Activated T-helper 2 cell treated with anti-CD3 and anti-CD28 coated beads, Interferon-gamma antibody, Interleukin-2, Interleukin-4, amounts not matched to agents 10 μg/mL and 5 μg/mL and 100 μg/mL, durations not matched to agents 14 hours and 24 hours and 36 hours (primary cell): Measurements from ENCODE around the gene UBE2J2. TPM values are rescaled to one million over a fixed set of nuclear protein-coding genes. Genes with fewer than 3 reads are reported as not detected.
A peak's percentile ranks its signal among the peaks of the same experiment; 100 is the strongest.

Experiments
- DNase-seq: peaks from one replicate; pipeline ENCODE4 v3.0.0; 2021; ENCODE audit warnings: low spot score
- H3K27ac Mint-ChIP-seq: one replicate; pipeline ENCODE4 v1.8.0; 2021; ENCODE audit warnings: mixed read lengths
- H3K27me3 Mint-ChIP-seq: one replicate; pipeline ENCODE4 v1.8.0; 2021; ENCODE audit warnings: low read depth, mixed read lengths
- H3K36me3 Mint-ChIP-seq: one replicate; pipeline ENCODE4 v1.8.0; 2021; ENCODE audit warnings: low read depth, mixed read lengths
- H3K4me1 Mint-ChIP-seq: one replicate; pipeline ENCODE4 v1.8.0; 2021; ENCODE audit warnings: low read depth, mixed read lengths
- H3K4me3 Mint-ChIP-seq: one replicate; pipeline ENCODE4 v1.8.0; 2021; ENCODE audit warnings: low read depth, mild to moderate bottlenecking, moderate library complexity, mixed read lengths
- H3K9me3 Mint-ChIP-seq: one replicate; pipeline ENCODE4 v1.8.0; 2021; ENCODE audit warnings: mixed read lengths
- intact Hi-C: fragments of 100-400 bp; cut with micrococcal nuclease; formaldehyde crosslinking; loops from one replicate; pipeline ENCODE4 v1.15.1; 2023
- total RNA-seq: library from RNA; stranded (reverse); gene quantifications from 2 replicates; pipeline ENCODE4 v1.2.3, GENCODE V29; 2022

The UBE2J2 gene
- total RNA-seq, 1 donor from 2014 or later = 81.0 TPM

DNA sequence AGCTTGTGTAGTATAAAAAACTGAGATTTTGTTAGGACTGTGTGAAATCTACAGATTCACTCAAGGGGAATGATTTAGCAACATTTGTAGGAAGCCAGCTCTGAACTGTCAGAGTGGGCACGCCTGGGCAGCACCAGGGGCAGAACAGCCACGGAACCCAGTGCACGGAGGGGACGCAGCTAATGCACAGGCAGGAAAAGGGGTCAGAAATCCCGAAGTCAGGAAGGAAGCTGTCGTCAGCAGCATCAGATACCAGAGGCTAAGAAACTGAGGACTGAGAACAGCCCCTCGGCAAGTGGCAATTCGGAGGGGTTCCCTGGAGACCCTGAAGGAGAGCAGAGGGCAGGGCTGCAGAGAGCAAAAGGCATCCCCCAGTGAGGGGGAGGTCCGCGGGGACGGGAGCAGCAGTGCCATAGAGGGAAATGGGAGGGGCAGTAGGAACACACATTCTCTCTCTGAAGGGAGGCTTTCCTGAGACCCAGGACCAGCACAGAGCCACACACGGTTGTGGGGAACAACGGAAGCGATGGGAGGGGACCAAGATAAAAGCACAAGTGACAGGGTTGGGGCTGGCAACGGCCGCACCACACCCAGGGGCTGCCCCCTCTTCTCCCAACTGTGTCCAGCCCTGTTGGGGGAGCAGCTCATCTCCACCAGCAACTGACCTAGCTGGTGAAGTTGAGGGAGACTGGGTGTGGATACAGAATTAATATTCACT, 12.7 kb downstream of the UBE2J2 start:
- no peaks in the 10 kb centered on the region for H3K27me3 Mint-ChIP-seq
- peaks cover 59% of the 10 kb centered on the region for H3K36me3 Mint-ChIP-seq
- intact Hi-C loops = no loop called here
- H3K27ac Mint-ChIP-seq = peak overlapping the region; percentile 28
- H3K4me1 Mint-ChIP-seq = peaks cover 1% of the 10 kb centered on the region
- no peak overlapping the region for H3K4me3 Mint-ChIP-seq
- H3K9me3 Mint-ChIP-seq = no peaks in the 10 kb centered on the region
- no peak for DNase-seq

DNA sequence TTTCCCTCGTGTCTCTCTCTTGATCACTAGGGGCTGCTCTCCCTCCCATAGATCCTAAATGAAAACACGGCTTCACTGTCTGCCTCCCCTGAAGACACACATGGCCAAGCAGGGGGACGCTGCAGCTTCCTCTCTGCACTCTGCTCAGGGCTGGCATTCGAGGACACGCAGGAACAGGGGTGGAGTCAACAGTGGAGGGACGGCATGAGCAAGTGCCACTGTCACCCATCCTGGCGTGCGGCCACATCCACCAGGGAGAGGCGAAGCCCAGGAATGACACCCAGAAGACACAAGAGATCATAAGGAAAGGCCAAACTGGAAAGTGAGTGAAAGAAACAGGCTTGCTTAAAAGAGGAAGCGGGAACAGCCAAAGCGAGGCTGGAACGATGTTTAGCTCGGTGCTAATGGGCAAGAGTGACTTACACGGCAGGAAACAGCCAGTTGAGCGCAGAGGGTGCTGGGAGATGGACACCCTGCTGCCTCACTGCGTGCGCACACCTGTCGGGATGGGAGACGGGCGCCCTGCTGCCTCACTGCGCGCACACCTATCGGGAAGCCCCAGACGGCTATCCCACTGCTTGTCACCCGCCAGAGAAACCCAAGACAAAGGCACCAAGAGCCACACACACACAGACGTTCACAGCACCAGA, 13.6 kb downstream of the UBE2J2 start:
- Mint-ChIP-seq H3K27ac (peak overlapping the region; percentile 8), H3K4me3 (no peak overlapping the region), H3K36me3 (peaks cover 57% of the 10 kb centered on the region), H3K27me3 (no peaks in the 10 kb centered on the region), H3K4me1 (peaks cover 1% of the 10 kb centered on the region), H3K9me3 (no peaks in the 10 kb centered on the region)
- intact Hi-C loops = no loop called here
- no peak for DNase-seq

DNA sequence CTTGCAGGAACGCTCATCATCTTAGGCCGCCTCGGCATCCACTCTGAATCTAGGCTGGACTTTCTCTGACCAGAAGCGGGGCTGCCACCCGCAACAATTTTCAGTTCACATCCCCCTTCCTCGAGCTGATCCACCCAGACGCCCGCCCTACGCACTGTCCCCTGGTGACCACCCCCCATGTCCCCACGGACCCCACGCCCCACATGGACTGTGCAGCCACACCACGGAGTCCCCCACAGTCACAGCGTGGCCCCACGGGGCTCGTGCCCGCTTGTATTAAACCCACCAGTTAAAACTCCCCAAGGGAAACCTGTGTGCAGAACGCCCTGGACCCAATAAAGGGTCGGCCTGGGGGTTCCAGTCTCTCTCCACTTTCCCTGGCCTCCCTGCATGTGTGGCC, 14.1 kb downstream of the UBE2J2 start:
- H3K27ac Mint-ChIP-seq = no peak overlapping the region
- no peak overlapping the region for H3K4me3 Mint-ChIP-seq
- no peaks in the 10 kb centered on the region for H3K27me3 Mint-ChIP-seq
- DNase-seq = no peak
- peaks cover 1% of the 10 kb centered on the region for H3K4me1 Mint-ChIP-seq
- intact Hi-C loops = no loop called here
- H3K36me3 Mint-ChIP-seq = peaks cover 57% of the 10 kb centered on the region
- H3K9me3 Mint-ChIP-seq = no peaks in the 10 kb centered on the region

DNA sequence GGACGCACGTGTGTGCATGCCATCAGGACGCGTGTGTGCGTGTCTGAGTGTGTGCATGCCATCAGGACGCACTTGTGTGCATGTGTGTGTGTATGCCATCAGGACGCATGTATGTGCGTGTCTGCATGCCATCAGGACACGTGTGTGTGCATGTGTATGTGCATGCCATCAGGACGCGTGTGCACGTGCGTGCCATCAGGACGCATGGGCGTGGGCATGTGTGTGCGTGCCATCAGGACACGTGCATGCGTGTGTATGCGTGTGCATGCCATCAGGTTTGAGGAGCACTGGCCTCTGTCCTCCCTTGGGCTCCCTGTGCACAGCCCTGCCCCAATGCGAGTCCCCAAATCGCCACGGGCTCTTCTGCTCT, 14.6 kb downstream of the UBE2J2 start:
- Mint-ChIP-seq H3K9me3 (no peaks in the 10 kb centered on the region), H3K27me3 (no peaks in the 10 kb centered on the region), H3K4me3 (no peak overlapping the region), H3K27ac (no peak overlapping the region), H3K36me3 (peaks cover 55% of the 10 kb centered on the region), H3K4me1 (peaks cover 1% of the 10 kb centered on the region)
- intact Hi-C loops = no loop called here
- no peak for DNase-seq

DNA sequence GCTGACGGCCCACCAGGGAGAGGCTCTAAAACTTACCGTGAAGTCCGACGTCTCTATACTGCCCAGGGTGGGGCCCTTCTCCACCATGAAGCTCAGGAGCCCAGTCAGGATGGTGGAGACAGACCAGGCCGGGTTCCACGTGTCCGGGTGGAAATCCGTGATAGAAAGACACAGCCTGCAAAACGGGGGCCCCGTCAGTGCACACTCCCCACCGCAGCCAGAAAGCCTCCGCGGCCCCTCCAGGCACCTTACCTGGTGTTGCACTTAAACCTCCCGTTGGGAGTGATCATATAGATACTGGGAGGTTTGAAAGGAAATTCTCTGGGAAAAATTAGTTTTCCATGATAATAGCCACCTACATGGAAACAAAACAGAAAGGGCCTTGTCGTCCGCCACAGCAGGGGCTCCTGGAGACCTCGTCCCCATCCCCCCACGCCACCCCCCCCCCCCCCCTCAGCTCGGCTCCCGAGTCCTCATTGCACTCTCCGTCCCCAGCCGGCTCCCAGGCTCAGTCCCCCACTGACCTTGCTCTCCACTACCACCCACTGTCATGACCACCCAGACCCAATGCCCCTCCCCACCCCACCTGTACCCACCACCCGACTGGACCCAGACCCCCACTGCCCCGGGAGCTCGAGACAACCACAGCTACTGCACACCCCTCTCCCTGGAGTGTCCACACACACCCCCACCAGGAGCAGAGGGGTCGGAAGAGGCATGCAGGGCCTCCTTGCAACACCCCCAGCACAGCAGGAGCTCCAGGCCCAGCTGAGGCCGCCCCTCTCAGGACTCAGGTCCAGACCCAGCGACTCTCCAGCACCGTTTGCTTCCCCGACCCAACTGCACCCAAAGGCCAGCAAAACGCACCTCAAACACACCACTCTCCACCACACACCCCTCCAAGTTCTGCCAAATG, 16.4 kb downstream of the UBE2J2 start:
- H3K27me3 Mint-ChIP-seq = no peaks in the 10 kb centered on the region
- DNase-seq = no peak
- H3K4me1 Mint-ChIP-seq = peaks cover 1% of the 10 kb centered on the region
- H3K4me3 Mint-ChIP-seq = no peak overlapping the region
- peaks cover 59% of the 10 kb centered on the region for H3K36me3 Mint-ChIP-seq
- intact Hi-C loops = no loop called here
- no peaks in the 10 kb centered on the region for H3K9me3 Mint-ChIP-seq
- no peak overlapping the region for H3K27ac Mint-ChIP-seq

DNA sequence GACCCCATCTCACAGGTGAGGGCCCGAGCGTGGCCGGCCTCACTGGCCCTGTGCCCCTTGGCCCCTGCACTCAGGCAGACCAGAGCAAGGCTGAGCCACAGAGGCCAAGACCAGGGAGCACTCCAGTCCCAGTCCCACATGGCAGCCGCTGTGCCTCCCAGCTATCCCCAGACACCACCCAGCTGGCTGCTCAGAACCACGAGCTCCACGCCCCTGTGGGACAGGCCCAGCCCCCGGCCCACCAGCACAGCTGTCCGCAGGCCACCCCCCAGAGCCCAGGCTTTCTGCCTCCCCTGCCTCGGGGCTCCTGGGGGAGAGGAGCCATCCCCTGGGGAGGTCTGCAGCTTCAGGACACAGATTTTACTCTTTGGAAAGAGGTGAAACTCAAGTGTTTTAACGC, 18.0 kb downstream of the UBE2J2 start:
- intact Hi-C loops = no loop called here
- DNase-seq = no peak
- no peak overlapping the region for H3K27ac Mint-ChIP-seq
- H3K36me3 Mint-ChIP-seq = peaks cover 53% of the 10 kb centered on the region
- H3K4me3 Mint-ChIP-seq = no peak overlapping the region
- no peaks in the 10 kb centered on the region for H3K9me3 Mint-ChIP-seq
- peaks cover 3% of the 10 kb centered on the region for H3K4me1 Mint-ChIP-seq
- H3K27me3 Mint-ChIP-seq = no peaks in the 10 kb centered on the region

DNA sequence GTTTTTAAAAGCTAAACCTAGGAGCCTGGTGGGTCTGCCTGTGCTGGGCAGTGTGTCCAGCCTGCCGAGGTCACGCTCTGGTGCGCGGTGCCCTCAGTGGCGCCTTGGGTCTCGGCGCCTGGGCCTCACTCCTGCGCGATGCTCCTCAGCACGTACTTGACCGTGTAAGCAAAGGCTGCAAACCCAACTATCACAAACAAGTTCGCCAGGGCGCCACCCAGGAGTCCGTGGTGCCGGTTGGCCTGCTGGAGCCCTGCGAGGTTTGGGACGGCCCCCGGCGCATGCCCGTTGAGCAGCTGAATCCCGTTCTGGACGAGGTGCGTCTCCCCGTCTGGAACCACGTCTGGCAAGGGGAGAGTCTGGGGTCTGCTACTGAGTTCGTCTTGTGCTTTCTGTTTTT, 18.6 kb downstream of the UBE2J2 start:
- Mint-ChIP-seq H3K27ac (no peak overlapping the region), H3K36me3 (peaks cover 48% of the 10 kb centered on the region), H3K4me3 (no peak overlapping the region), H3K4me1 (peaks cover 4% of the 10 kb centered on the region), H3K9me3 (no peaks in the 10 kb centered on the region), H3K27me3 (no peaks in the 10 kb centered on the region)
- intact Hi-C loops = no loop called here
- no peak for DNase-seq

DNA sequence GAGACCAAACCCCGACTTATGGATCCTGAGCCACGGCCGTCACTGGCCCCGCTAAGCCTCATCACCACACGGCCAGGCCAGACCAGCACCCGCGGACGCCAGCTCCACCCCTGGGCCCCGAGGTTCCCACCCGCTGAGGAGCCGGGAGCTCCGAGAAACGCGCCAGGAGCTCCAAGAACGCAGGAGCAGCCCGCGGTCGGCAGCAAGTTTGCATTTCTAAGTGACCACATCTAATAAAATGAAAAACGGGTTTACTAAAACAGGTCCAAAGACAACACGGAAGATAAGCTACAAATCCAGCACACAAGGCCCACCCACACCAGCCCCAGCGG, 19.0 kb downstream of the UBE2J2 start:
- intact Hi-C loops = loop anchor here (5.0 kb wide), 1 partner anchor 132 kb away; no protein-coding TSS in a partner anchor
- Mint-ChIP-seq H3K36me3 (peaks cover 44% of the 10 kb centered on the region), H3K4me1 (peaks cover 4% of the 10 kb centered on the region), H3K9me3 (no peaks in the 10 kb centered on the region), H3K4me3 (no peak overlapping the region), H3K27ac (no peak overlapping the region), H3K27me3 (no peaks in the 10 kb centered on the region)
- DNase-seq = no peak

DNA sequence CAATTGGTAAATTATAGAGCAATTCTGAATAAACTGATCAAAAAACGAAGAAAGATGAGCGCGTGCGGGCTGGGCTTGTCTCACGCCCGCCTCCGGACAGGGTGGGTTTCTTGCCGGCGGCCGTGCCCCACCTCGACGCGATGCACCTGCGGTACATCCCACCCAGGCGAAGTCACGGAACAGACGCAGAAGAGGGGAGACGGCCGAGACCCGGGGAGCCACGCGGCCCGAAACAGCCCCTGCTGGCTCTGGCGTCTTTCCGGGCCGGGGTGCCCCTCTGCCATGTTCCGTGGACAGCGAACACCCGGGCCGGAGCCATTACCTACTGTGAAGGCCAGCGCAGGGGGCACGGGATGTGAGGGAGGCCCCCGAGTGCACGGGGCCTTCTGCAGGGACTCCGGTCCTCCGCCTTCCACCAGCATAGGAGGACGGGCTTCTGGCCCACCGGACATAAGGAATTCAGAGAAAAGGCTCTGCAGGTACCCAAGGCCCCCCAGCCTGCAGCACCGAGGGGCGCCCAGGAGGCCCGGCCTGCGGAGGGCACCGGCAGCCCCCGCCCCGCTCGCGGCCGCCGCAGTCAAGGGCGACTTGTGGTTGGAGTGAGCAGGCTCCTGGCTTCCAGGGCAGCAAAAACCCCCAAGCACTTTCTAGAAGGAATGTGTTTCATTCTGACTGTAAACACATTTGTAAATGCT, 19.5 kb downstream of the UBE2J2 start:
- Mint-ChIP-seq H3K9me3 (no peaks in the 10 kb centered on the region), H3K4me3 (no peak overlapping the region), H3K36me3 (peaks cover 39% of the 10 kb centered on the region), H3K27ac (no peak overlapping the region), H3K4me1 (peaks cover 4% of the 10 kb centered on the region), H3K27me3 (no peaks in the 10 kb centered on the region)
- no peak for DNase-seq
- intact Hi-C loops = loop anchor here (5.0 kb wide), 1 partner anchor 132 kb away; no protein-coding TSS in a partner anchor

DNA sequence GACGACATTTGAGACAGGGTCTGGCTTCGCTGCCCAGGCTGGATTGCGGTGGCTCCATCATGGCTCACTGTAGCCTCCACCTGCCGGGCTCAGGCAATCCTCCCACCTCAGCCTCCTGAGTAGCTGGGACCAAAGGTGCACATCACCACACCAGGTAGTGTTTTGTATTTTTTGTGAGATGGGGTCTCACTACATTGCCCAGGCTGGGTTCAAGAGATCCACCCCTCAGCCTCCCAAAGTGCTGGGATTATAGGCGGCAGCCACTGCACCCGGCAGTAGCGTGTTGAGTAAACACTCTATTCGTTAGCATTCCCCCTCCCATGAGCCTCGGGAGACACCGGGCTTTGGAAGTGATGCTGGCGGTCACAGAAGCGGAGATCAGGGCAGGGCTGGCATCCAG, 20.3 kb downstream of the UBE2J2 start:
- DNase-seq = no peak
- Mint-ChIP-seq H3K4me3 (no peak overlapping the region), H3K27ac (no peak overlapping the region), H3K27me3 (no peaks in the 10 kb centered on the region), H3K36me3 (peaks cover 35% of the 10 kb centered on the region), H3K9me3 (no peaks in the 10 kb centered on the region), H3K4me1 (peaks cover 4% of the 10 kb centered on the region)
- intact Hi-C loops = loop anchor here (5.0 kb wide), 1 partner anchor 131 kb away; no protein-coding TSS in a partner anchor

DNA sequence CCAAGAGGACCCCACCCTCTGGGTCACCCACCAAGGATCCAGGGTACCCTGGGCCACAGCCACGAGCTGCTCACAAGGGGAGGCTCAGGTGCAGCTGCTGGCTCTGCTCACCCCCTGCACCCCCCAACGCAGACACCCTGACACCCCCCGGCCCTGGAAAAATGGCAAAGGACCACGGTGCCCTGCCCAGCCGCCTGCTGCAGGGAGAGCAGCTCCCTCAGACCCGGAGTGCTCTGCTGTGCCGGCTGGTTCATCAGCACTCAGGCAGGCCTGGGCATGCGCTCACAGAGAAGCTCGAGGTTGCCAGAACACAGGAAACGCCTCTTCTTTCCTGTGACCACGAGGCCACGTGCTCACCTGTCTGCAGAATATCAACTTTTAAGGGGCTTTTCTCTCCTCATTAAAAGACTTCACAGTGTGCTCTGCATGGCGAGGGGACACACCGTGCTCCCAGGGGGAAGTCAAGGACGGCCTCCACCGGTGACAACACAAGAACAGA, 22.8 kb downstream of the UBE2J2 start:
- no peaks in the 10 kb centered on the region for H3K27me3 Mint-ChIP-seq
- peaks cover 24% of the 10 kb centered on the region for H3K36me3 Mint-ChIP-seq
- no peak overlapping the region for H3K4me3 Mint-ChIP-seq
- peaks cover 4% of the 10 kb centered on the region for H3K4me1 Mint-ChIP-seq
- peak; percentile 59 for DNase-seq
- H3K9me3 Mint-ChIP-seq = no peaks in the 10 kb centered on the region
- intact Hi-C loops = loop anchor here (5.0 kb wide), 1 partner anchor 129 kb away; no protein-coding TSS in a partner anchor
- peak overlapping the region; percentile 90 for H3K27ac Mint-ChIP-seq
